GM12878 (cell line): ENCODE results near the gene SLC35G2.

Experiments used
- CHD4 ChIP-seq: fragments of 200-600 bp; sonication (generic); IDR thresholded peaks from 2 replicates; pipeline ENCODE4 v1.6.1; 2016; ENCODE audit warnings: mild to moderate bottlenecking
- DPF2 ChIP-seq: fragments of 450-650 bp; IDR thresholded peaks from 2 replicates; pipeline ENCODE4 v1.6.1; 2017; ENCODE audit warnings: mild to moderate bottlenecking
- EED ChIP-seq: sonication (generic); IDR thresholded peaks from 2 replicates; pipeline ENCODE4 v1.6.1; 2016; ENCODE audit warnings: antibody characterized with exemption, low read depth
- HCFC1 ChIP-seq: fragments of 150-350 bp; IDR thresholded peaks from 2 replicates; pipeline ENCODE4 v1.6.1; 2014; ENCODE audit warnings: low read length
- HDAC6 ChIP-seq: fragments of 200-600 bp; sonication (generic); IDR thresholded peaks from one replicate; pipeline ENCODE4 v1.8.0; 2017; ENCODE audit warnings: antibody characterized with exemption; ENCODE audit not compliant: unreplicated experiment
- KDM1A ChIP-seq: fragments of 200-600 bp; sonication (generic); IDR thresholded peaks from 2 replicates; pipeline ENCODE4 v1.6.1; 2016; ENCODE audit warnings: borderline replicate concordance
- NFXL1 ChIP-seq: fragments of 450-650 bp; IDR thresholded peaks from 2 replicates; pipeline ENCODE4 v1.6.1; 2017; ENCODE audit warnings: antibody characterized with exemption, mild to moderate bottlenecking, borderline replicate concordance
- POLR2A ChIP-seq: IDR thresholded peaks from 2 replicates; pipeline ENCODE4 v1.6.1; 2011; ENCODE audit warnings: low read depth, mild to moderate bottlenecking, low read length
- POLR2AphosphoS2 ChIP-seq: IDR thresholded peaks from 2 replicates; pipeline ENCODE4 v1.6.1; 2011; ENCODE audit warnings: low read depth, mild to moderate bottlenecking, low read length, improper control_type of control experiment, moderate library complexity
- TAF1 ChIP-seq: IDR thresholded peaks from 2 replicates; pipeline ENCODE4 v1.6.1; 2011; ENCODE audit warnings: mild to moderate bottlenecking, low read depth, low read length, borderline replicate concordance
- TCF3 ChIP-seq: IDR thresholded peaks from 2 replicates; pipeline ENCODE4 v1.6.1; 2012; ENCODE audit warnings: low read depth, mild to moderate bottlenecking, low read length, borderline replicate concordance; ENCODE audit not compliant: insufficient read depth
- TCF7 ChIP-seq: IDR thresholded peaks from 2 replicates; pipeline ENCODE4 v1.6.1; 2014; ENCODE audit warnings: antibody characterized with exemption, borderline replicate concordance
- TF ChIP-seq, protein P1 (sequence below): fragments of 450-650 bp; formaldehyde crosslinking; IDR thresholded peaks from 2 replicates; pipeline ENCODE4 v1.5.0; 2022; ENCODE audit warnings: mild to moderate bottlenecking, missing genetic modification characterization
- TF ChIP-seq, protein P2 (sequence below), 3 experiments: IDR thresholded peaks in 2 of 3; conservative IDR thresholded peaks in 1 of 3; 2 replicates each; pipeline ENCODE4 v1.5.1; 2011; ENCODE audit warnings: low read depth in 3 of 3, low read length in 3 of 3, mild to moderate bottlenecking in 3 of 3, control low read depth in 2 of 3, moderate library complexity in 2 of 3, inconsistent platforms in 1 of 3, mixed read lengths in 1 of 3; ENCODE audit not compliant: control insufficient read depth in 2 of 3, insufficient read depth in 1 of 3; ENCODE audit errors: extremely low read depth in 1 of 3

DNA sequence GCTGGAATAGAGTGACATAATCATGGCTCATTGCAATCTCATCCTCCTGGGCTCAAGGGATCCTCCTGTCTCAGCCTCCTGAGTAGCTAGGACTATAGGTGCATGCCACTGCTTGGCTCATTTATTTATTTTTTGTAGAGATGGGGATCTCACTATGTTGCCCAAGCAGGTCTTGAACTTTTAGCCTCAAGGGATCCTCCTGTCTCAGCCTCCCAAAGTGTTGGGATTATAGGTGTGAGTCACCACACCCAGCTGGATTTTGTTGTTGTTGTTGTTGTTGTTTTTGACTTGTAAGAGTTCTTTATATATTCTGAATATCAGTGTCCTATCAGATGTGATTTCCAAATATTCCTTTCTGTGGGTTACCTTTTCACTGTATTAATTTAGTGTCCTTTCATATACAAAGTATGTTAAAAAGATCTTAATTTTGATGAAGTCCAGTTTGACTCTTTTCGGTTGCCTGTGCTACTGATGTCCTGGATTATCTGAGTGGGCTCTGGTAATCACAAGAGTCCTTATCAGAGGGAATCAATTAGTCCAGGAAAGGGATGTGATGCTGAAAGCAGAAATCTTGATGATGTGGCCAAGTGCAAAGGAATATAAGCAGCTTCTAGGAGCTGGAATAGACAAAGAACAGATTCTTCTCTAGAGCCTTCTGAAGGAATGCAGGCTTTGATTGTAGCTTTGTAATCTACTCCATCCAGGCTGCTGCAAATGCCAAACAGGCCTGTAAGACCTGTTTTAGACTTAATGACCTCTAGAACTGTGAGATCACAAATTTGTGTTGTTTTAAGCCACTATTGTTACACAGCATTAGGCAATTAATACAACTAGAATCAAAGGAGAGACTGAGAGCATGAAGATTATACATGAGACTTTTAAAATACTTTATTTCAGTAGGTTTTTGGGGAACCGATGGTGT lies 73.3 kb downstream of the SLC35G2 start:
- TF ChIP-seq, protein P1, sequence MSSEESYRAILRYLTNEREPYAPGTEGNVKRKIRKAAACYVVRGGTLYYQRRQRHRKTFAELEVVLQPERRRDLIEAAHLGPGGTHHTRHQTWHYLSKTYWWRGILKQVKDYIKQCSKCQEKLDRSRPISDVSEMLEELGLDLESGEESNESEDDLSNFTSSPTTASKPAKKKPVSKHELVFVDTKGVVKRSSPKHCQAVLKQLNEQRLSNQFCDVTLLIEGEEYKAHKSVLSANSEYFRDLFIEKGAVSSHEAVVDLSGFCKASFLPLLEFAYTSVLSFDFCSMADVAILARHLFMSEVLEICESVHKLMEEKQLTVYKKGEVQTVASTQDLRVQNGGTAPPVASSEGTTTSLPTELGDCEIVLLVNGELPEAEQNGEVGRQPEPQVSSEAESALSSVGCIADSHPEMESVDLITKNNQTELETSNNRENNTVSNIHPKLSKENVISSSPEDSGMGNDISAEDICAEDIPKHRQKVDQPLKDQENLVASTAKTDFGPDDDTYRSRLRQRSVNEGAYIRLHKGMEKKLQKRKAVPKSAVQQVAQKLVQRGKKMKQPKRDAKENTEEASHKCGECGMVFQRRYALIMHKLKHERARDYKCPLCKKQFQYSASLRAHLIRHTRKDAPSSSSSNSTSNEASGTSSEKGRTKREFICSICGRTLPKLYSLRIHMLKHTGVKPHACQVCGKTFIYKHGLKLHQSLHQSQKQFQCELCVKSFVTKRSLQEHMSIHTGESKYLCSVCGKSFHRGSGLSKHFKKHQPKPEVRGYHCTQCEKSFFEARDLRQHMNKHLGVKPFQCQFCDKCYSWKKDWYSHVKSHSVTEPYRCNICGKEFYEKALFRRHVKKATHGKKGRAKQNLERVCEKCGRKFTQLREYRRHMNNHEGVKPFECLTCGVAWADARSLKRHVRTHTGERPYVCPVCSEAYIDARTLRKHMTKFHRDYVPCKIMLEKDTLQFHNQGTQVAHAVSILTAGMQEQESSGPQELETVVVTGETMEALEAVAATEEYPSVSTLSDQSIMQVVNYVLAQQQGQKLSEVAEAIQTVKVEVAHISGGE (CRISPR knock-in tag): no peak
- no peak for TF ChIP-seq CHD4
- TF ChIP-seq POLR2A: no peak
- TF ChIP-seq HCFC1: no peak
- TF ChIP-seq, protein P2, sequence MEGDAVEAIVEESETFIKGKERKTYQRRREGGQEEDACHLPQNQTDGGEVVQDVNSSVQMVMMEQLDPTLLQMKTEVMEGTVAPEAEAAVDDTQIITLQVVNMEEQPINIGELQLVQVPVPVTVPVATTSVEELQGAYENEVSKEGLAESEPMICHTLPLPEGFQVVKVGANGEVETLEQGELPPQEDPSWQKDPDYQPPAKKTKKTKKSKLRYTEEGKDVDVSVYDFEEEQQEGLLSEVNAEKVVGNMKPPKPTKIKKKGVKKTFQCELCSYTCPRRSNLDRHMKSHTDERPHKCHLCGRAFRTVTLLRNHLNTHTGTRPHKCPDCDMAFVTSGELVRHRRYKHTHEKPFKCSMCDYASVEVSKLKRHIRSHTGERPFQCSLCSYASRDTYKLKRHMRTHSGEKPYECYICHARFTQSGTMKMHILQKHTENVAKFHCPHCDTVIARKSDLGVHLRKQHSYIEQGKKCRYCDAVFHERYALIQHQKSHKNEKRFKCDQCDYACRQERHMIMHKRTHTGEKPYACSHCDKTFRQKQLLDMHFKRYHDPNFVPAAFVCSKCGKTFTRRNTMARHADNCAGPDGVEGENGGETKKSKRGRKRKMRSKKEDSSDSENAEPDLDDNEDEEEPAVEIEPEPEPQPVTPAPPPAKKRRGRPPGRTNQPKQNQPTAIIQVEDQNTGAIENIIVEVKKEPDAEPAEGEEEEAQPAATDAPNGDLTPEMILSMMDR (IDR thresholded peaks at IDR 0.05 in 2 of 3, conservative IDR thresholded peaks at IDR 0.05 in 1 of 3; ENCODE audit: control insufficient read depth in 2 of 3, extremely low read depth in 1 of 3, insufficient read depth in 1 of 3, low read depth in 3 of 3, low read length in 3 of 3): no peak
- TF ChIP-seq KDM1A: no peak
- no peak for TF ChIP-seq DPF2
- no peak for TF ChIP-seq TAF1
- no peak for TF ChIP-seq TCF7
- TF ChIP-seq HDAC6: no peak
- no peak for TF ChIP-seq POLR2AphosphoS2
- no peak for TF ChIP-seq TCF3
- no peak for TF ChIP-seq NFXL1
- TF ChIP-seq EED: no peak
